HG03432 (cell line): ENCODE results near the gene RTF2.
"Not testable (repeated sequence)": the region's sequence is repeated elsewhere in the genome, so short reads cannot be mapped to it uniquely, and the experiment has no call there.

Experiments used
- ATAC-seq: cut with Tn5 transposase; IDR thresholded peaks from one replicate; pipeline ENCODE4 v1.9.1; 2021; ENCODE audit warnings: mild to moderate bottlenecking, moderate library complexity; ENCODE audit not compliant: unreplicated experiment

RTF2 gene

DNA sequence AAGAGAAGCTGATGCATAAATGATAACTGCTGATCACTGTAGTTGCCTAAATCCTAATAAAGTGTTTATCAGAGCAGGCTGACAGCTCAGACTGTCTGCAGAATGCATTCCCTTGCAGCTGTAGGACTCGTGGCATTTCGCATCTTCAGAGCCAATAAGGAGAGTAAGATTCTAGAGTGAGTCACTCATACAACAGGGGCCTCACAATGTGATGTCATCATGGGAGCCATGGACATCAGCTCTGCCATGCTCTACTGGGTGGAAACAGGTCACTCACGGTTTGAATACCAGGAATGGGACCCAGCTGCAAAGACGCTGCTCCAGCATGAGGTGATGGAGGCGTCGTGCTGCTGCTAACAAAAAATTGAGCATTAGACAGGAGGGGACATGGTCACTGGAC is 72.0 kb downstream of the RTF2 start:
- no peak for ATAC-seq

DNA sequence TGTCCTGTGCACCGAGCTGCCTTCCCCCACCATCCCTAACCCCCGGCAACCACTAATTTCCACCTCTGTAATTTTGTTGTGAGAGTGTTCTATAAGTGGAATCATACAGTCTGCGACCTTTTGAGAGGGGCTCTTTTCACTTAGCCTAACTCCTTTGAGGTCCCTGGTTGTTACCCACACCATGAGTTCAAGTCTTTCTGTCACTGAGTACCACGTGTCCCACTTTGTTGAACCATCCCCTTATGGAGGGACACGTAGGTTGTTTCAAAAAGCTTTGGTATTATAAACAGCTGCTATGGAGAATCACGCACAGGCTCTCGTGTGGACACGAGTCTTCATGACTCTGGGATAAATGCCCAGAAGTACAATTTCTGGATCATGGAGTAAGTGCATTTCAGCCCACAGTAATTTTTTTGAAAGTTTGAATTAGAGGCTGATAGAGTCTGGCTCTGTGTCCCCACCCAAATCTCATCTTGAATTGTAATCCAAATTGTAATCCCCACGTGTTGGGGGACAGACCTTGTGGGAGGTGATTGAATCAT is 74.1 kb downstream of the RTF2 start:
- ATAC-seq: no peak

DNA sequence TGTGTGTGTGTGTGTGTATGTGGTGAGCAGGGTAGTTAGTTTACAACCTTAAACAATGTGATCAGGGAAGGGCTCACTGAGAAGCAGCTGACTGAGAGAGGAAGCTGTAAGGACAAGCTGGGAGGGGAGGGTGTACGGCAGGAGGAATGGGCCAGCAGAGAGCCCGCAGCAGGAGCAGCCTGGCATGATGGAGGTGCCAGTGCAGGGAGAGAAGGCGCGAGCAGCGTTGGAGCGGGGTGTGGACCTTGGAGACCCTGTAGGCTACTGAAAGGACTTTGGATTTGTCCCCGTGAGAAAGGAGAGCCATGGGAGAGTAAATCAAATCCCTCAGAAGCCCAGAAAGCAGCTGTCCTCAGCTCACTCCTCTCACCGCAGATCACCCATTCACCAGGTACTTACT is 83.1 kb downstream of the RTF2 start:
- ATAC-seq: no peak

DNA sequence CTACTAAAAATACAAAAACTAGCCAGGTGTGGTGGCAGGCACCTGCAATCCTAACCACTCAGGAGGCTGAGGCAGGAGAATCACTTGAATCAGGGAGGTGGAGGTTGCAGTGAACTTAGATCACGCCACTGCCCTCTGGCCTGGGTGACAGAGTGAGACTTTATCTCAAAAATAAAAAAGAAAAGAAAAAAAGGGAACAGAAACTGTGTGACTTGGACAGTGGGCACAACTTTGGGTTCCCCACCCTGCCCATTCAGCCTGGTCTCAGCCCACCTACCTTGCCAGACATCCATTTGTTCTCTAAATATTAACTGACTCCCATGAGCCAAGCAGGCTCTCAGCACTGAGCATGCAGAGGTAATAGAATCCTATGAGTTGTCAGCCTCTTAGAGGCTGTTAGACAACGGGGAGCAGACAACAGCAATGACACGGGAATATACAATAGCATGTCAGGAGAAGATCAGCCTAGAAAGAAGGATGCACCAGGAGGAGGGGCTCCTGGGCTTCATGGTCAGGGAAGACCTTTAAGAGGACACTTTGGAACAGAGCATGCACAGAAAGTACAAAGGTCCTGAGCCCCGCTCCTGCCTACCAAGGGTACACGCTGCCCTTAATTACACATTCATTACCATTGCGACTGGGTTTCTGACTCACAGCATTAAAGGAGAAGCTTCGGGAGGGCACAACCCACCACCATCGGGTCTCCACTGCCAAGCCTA is 84.6 kb downstream of the RTF2 start:
- peak; percentile 37 for ATAC-seq

DNA sequence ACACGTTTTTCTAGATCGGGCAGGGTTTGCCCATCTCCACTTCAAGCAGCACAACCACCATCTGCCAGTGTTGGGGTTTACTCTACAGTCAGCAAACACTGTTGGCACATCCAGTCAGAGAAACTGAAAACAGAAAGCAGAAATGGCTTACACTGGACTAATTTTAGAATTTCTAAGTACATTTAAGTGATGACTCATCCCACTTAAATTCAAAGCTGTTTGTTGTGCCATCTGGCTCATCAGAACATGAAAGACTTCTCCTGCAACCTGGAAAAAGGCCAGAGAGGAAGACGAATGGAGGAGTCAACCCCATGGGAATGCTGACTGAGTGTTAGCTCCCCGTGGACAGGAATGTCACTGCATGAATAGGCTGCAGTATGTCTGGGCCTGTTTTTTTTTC is 86.4 kb downstream of the RTF2 start:
- ATAC-seq: peak; percentile 92

DNA sequence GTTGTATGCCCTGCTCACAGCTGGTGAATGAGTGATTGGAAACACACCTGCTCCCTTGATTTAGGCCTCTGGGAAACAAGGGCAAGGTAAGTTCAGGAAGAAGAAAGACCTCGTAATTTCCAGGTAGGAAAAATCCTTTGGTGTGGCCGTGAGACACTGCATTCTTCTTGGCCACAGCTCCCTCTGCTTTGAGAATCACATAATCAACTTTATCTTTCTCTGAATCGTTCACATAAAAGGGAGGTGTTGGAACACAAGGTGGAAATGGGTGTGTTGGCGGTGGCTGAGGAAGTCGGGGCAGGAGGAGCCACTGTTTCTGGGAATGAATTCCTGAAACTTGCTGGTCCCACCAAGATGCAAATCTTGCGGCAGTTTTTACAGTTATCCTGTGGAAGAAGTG is 90.5 kb downstream of the RTF2 start:
- ATAC-seq: no peak

DNA sequence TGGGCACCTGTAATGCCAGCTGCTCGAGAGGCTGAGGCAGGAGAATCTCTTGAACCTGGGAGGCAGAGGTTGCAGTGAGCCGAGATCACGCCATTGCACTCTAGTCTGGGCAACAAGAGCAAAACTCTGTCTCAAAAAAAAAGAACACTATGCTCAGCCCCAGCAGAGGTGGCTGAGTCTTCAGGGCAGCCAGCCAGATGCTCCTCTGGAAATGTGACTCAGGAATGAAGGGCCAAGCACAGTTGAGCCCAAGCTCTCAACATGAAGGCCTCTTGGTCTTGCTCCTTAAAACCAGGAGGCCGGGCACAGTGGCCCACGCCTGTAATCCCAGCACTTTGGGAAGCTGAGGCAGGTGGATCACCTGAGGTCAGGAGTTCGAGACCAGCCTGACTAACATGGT is 96.1 kb downstream of the RTF2 start:
- not testable (repeated sequence) for ATAC-seq

DNA sequence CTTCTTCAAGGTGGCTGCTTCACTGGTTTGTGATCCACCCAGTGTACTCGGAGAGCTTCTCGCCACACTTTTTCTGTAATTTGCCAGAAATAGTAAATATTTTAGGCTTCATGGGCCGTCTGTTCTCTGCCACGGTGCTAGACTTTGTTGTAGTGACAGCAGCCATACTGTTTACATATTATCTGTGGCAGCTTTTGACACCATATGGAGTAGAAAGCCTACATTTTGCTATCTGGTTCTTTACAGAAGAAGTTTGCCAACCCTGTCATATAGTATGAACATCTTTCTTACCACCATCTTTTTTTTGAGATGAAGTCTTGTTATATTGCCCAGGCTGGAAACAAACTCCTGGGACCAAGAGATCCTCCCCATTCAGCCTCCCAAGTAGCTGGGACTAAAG is 97.1 kb downstream of the RTF2 start:
- ATAC-seq: no peak

DNA sequence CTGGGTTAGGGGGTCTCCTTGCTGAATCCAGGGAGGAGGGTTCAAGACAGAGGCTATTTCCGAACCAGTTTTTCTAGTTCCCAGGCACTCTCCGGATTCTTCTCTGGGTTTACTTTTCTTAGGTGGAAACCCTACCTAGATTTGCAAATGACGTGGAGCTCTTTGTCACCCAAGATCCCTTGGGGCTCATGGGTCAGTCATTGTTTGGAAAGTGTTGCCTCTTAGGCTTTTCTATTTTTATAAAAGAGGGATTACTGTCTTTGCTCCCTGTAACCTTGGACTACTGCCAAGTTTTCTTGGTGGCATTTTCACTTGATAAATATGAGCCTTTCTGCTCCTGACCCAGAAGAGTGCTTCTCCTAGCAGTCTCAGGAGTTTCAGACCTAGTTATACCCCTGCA is 98.2 kb downstream of the RTF2 start:
- no peak for ATAC-seq
